Epidermal melanocyte (primary cell): ENCODE measurements around the gene ADGRA3.
"Not testable (repeated sequence)": the region's sequence is repeated elsewhere in the genome, so short reads cannot be mapped to it uniquely, and the experiment has no call there.

Source experiments
- DNase-seq: peaks from one replicate; pipeline ENCODE4 v3.0.0; 2011; ENCODE audit warnings: low spot score; ENCODE audit not compliant: insufficient read length

The ADGRA3 gene

GRCh38 chr4:22478426-22478825, 37.4 kb downstream of the ADGRA3 start:
- DNase-seq, result no peak

GRCh38 chr4:22477813-22478182, 38.1 kb downstream of the ADGRA3 start:
- DNase-seq, result no peak

GRCh38 chr4:22477136-22477812, 38.6 kb downstream of the ADGRA3 start:
- DNase-seq, result no peak

DNA sequence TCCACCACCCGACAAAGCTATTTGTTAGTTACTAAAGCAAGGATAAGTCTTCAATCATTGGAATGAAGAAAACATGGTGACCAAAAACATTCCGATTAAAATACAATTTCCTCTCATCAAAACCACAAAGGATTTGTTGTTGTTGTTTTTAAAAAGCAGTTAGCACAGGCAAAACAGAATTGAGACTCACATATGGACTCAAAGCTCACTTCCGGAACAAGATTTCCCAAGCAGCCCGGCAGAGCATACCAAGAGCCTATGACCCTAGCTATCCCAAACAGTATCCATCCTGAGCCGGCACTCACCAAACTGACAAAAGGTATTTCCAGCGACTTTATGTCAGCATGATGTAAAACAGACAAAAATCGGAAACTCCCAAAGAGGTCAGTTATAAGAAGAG, 39.9 kb downstream of the ADGRA3 start:
- DNase-seq, result no peak

DNA sequence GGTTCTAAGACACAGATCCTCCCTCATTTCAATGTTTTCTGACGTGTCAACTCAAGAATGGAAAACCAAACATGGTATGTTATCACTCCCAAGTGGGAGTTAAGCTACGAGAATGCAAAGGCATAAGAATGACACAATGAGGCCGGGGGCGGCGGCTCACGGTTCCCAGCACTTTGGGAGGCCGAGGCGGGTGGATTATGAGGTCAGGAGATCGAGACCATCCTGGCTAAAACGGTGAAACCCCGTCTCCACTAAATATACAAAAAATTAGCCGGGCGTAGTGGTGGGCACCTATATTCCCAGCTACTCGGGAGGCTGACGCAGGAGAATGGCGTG, 40.6 kb downstream of the ADGRA3 start:
- not testable (repeated sequence) for DNase-seq

DNA sequence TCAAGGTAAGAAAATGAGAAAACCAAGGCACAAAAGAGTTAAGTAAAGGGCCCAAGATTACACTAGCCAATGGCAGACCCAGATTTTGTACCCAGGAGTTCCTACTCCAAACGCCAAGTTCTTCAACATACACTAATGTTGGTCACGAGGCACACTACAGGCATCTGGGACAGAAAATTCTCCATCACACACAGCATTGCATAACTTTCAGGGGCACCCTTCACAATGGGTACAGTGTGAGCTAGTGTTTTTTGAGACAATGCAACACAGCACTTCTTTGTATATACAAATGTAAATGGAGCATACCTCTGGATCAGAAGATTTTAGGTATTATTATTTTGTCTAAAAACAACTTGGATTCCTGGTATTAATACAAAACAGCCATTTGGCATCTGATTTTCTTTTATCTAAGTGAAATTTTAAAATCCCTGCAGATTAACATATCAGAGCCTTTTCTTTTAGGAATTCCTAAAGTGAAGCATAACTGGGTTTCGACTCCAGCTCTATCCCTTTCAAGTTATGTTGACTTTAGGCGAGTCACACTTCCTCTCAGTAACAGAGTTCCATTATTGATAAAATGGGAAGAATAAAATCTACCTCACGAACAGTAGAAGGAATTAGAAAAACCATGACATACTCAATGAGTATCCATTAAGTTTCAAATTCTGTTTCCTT, 41.1 kb downstream of the ADGRA3 start:
- DNase-seq, result no peak

DNA sequence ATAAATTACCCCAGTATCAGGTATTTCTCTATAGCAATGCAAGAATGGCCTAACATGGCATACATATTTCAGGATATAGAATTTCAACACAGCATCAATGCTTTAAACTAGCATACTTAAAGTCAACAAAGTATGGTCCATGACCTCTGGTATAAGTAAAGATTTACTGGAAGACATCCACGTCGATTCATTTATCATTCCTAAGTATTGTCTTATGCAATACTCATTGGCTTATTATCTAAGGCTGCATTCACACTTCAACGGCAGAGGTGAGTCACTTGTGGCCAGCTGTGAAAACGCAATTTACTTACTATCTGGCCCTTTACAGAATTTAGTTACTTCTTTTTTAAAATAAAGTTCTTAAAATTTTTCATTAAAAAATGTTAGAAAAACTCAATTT, 42.6 kb downstream of the ADGRA3 start:
- DNase-seq, result no peak

GRCh38 chr4:22471999-22472461, 43.8 kb downstream of the ADGRA3 start:
- no peak for DNase-seq

GRCh38 chr4:22471419-22471818, 44.4 kb downstream of the ADGRA3 start:
- no peak for DNase-seq

GRCh38 chr4:22466581-22466980, 49.3 kb downstream of the ADGRA3 start:
- DNase-seq, result no peak

GRCh38 chr4:22465996-22466395, 49.9 kb downstream of the ADGRA3 start:
- no peak for DNase-seq

GRCh38 chr4:22465349-22465748, 50.5 kb downstream of the ADGRA3 start:
- DNase-seq, result no peak

DNA sequence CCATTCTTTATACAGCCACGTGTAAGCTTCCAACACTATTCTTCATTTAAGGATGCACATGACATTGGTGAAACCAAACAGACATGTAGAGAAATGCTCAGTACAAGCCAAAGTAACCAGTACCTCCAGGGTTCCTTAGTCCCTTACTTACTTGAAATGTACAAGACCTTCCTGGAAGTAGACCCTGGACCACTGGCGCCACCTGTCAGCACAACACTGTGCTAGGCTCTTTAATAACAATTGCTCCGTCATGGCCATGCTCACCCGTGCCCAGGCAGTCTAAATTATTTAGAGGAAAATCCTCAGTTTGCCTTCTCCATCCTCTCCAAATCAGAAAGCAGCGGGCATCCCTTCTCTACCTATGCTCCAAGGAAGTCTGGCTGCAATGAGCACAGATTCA, 52.7 kb downstream of the ADGRA3 start:
- DNase-seq, result no peak

- no peak for DNase-seq
Observed at GRCh38 chr4:22462688-22463087, 53.2 kb downstream of the ADGRA3 start.

DNA sequence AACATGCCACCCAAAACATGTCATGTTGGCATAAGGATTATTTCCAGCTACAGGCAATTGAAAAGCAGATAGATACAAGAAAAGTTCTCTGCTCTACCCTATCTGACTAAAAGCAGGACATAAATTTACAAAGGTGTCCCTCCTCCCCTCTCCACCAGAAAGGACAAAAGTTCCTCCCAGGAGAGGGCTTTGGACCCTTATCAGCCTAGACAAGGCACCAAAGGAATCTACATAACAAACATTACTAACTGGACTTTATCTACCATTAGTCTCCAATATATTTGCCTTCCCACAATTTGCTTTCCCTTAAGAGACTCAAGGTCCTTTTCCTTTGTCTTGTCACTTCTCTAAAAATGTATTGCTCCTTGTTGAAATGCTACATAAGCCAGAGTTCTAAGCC, 55.6 kb downstream of the ADGRA3 start:
- DNase-seq, result no peak

DNA sequence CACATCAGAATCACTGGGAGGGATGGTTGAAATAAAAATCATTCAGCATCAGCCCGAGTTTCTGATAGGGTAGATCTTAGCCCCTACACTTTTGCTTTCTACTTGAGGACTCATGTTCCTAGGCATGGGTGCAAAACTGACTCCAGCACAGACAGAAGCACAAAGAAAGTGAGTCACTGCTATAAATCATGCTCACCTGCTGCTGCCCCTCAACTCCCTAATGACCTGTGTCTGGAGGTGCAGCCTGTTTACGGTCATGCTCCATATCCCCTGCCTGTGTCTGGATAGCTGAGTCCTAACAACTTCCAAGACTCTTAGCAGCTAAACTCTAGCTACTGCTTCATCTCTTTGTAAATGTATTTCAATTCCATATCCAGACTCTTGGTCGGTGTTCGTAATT, 57.8 kb downstream of the ADGRA3 start:
- DNase-seq, result no peak

- DNase-seq, result no peak
Observed at GRCh38 chr4:22457348-22457747, 58.5 kb downstream of the ADGRA3 start.

DNA sequence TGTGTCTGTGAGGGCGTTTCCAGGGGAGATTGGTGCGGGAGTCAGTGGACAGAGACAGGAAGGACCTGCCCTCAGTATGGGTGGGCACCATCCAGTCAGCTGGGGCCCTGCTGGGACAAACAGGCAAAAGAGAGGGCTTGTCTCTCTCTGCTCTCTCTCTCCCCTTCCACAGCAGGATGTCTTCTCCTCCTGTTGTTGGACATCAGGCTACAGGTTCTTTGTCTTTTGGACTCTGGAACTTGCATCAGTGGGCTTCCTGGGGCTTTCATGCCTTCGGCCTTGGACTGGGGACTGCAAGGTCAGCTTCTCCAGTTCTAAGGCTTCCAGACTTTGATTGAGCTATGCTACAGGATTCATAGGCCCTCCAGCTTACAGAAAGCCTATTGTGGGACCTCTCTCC, 59.6 kb downstream of the ADGRA3 start:
- DNase-seq, result no peak

DNA sequence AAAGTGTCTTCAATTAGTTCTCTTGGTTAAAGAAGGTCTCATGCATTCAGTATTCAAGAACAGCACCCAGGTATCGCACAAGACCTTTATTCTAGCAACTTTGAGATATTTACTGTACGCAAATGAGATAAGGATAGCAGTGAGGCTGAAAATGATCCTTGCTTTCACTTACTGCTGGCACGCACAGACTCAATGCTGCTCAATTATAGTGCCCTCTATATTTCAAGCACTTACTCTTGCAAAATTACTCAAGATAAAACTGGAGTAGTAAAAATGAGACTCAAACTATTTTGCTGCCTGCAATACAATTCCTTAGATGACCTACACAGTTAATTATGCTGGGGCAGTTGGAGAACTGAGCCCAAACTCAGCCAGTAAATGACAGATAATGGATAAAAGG, 60.9 kb downstream of the ADGRA3 start:
- no peak for DNase-seq

DNA sequence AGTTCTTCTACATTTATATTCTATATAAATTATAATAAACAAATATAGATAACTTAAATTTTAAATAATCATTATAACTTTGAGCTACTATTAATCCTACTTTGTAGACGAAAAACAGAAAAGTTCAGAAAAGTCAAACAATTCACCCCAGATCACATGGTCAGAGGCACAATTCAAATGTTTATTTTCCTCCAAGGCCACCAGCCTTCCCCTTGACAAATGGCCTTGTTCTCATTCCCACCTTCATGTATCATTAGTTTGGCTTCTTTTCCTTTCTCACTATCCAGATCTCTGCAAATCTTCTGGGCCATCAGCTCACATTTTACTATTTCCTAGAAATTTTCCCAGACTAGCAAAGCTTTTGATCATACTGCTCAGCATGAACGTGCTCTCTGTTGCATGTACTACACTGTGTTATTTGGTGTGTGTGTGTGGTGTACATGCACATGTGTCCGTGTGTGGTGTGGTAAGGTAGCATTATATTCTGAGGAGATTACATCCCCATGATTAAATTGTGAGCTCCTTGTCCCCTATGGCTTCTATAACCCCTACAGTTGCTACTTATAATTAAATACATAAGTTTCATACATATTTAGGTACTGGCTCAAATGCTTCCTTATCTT, 61.5 kb downstream of the ADGRA3 start:
- no peak for DNase-seq

GRCh38 chr4:22444813-22445212, 71.1 kb downstream of the ADGRA3 start:
- no peak for DNase-seq

GRCh38 chr4:22442956-22443355, 72.9 kb downstream of the ADGRA3 start:
- no peak for DNase-seq

DNA sequence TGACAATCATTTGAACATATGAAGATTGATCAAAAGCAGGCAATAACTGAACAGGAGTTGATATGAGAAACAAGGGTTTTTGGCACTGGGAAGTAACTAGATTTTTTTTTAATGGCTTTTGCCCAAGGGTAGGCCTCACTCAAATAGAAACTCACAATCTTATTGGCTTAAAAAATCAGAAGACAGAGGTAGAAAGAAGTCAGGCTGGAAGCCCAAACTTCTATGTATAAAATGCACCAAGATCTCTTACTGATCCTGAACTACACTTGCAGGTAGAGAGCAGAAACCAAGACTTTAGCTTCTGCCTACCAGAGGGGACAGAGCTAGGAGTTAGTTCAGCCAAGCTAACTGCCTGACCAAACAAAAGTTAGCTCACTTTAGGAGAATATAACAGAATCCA, 74.9 kb downstream of the ADGRA3 start:
- no peak for DNase-seq
